Middle frontal gyrus (tissue), 1 donor: ENCODE results near the gene PTPN20.
"Not testable (repeated sequence)": the region's sequence is repeated elsewhere in the genome, so short reads cannot be mapped to it uniquely, and the experiment has no call there.

ENCODE experiments used
- DNase-seq: peaks from one replicate; pipeline ENCODE4 v3.0.0-alpha.2; 2015; ENCODE audit warnings: low spot score; ENCODE audit errors: extremely low spot score

Gene PTPN20

DNA sequence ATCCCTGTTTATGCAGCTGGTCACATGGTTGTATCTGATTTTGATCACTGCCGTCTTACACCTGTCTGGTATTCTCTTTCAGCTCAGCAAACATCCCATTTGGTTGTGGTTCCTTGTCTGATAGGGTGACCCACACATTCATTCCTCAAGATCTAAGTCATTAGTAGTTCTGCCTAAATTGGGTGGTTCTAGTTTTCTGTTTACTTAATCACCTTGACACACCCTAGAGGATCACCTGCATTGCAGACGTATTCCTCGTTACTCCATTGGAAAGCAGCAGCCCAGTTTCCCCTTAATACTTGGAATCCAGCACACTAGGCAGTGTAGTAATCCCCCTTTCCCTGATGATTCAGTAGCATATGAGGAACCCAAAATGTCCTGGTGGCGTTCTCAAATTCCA lies 41.3 kb downstream of the PTPN20 start:
- not testable (repeated sequence) for DNase-seq

DNA sequence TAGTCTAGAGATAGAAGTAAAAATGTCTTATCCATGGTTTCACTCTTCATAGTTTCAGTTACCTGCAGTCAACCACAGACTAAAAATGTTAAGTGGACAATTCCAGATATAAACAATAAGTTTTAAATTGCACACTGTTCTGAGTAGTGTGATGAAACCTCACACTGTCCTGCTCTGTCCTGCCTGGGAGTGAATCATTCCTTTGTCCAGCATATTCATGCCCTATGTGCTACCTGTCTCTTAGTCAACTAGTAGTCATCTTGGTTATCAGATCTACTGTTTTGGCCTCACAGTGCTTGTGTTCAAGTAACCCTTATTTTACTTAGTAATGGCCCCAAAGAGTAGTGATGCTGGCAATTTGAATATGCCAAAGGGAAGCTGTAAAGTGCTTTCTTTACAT lies 49.5 kb downstream of the PTPN20 start:
- DNase-seq, result not testable (repeated sequence)

DNA sequence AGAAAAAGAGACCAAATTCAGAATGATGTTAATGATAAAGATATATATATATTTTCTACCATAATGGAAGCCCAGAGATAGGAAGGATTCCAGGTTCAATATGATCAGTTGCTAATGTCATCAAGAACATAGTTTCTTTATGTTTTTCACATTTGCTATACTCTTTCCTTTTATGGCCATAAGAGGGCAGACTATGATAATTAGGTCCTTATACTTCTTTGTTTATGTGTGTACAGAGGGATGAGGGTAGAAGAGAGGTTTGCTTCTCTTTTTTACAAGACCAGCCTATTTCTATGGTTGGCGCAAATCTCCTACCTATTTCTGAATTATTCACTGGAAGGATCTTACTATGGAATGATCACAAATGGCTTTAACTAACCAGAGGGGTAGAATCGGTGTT lies 52.1 kb downstream of the PTPN20 start:
- DNase-seq, result not testable (repeated sequence)

DNA sequence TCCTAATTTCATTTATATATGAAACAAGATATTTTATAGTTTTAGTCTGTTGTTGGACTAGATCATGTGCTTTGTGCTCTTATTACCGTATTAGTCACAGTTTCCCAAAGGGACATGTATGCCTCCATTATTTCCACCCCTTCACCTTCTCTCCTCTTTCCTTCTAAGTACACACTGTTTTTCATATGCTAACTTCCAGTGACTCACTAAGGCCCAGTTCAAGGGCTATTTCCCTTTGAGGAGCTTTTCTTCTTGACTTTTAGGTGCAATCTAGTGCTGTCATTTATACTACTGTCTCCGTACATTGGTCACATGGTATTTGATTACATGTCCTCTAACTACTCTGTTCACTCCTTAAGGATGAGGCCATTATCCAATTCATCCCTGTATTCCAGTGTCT lies 55.8 kb downstream of the PTPN20 start:
- not testable (repeated sequence) for DNase-seq

DNA sequence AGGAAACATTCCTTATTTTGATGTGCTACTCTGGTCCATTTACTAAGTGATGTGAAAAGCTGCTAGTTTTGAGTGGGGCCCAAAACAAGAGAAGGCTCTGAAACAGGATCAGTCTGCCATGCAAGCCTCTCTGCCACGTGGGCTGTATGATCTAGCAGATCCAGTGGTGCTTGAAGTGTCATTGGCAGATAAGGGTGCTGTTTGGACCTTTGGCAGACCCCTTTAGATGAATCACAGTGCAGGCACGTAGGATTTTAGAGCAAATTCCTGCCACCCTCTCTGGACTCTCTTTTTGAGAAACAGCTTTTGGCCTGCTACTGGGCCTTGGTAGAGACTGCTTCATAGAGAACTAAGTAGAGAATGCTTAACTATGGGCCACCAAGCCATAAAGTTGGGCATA lies 69.0 kb downstream of the PTPN20 start:
- not testable (repeated sequence) for DNase-seq

DNA sequence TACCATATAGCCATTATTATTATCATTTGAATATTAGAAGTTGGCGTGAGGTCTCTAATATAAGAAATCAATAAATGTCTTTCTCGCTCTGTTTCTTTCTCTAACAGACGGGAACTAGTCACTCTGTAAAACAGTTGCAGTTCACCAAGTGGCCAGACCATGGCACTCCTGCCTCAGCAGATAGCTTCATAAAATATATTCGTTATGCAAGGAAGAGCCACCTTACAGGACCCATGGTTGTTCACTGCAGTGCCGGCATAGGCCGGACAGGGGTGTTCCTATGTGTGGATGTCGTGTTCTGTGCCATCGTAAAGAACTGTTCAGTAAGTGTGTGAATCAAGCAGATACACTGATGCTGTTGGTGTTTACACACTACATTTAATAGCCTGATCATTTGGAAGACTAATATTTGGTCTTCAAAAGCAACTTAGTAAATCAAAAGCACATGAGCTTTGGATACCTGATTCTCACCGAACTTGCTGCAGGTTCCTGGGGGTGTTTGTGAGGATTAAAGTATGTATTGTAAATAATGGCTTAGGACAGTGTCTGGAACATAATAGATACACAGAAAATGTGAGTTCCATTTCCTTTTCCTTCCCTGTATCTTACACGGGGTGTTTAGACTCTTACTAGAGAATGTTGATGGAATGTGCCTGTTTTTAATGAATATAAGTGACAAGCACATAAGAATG lies 76.2 kb downstream of the PTPN20 start:
- DNase-seq, result not testable (repeated sequence)

DNA sequence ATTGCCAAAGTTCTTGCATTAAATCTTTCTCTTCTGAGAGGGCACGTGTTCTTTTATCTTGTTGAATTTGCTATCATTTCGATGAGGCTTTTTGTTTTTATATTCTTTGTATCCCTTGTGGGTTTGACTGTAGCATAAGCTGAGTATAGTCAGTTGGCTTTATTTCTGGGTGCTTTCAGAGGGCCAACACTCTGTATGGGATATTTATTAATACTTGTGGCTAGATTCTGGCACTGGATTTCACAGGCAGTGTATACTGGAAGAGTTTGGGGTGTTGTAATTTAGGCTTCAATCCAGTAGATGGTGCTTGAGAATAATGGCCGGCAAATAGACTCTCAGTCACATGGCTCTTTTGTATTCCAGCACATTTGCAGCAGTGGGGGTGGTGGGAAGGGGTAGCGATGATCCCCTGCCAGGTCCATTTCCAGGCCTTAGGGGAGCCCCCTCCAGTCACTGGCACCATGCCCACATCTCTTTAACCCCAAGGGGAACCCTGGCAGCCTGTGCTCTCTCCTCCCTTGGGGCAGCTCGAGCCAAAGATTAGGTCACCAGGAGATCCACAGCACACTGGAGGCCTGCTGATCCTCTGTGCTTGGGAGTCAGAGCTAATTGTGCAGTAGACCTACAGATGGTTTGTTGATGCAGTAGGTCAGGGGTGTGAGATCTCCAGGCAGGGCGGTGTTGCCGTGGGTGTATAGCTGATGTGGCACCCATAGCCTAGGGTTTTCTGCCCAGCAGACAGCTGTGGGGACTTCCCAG lies 81.8 kb downstream of the PTPN20 start:
- no peak for DNase-seq

DNA sequence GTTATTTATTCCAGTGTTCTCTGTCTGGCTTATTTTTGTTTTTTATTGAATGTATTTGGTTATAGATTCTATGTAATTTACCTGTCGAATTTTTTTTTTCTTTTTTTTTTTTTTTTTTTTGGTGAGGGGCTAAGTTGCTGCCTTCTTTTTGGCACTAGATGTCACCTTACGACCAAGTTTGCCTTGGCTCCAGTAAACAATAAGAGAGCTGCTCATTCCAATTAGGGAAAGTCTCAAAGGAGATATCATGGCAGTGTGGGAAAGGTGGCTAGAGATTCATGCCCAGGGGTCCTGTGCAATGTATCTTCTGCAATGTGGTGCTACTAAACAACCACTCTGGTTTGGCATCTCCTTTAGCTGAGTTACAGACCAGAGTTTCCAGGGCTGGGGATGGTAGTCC lies 84.0 kb downstream of the PTPN20 start:
- DNase-seq, result no peak

DNA sequence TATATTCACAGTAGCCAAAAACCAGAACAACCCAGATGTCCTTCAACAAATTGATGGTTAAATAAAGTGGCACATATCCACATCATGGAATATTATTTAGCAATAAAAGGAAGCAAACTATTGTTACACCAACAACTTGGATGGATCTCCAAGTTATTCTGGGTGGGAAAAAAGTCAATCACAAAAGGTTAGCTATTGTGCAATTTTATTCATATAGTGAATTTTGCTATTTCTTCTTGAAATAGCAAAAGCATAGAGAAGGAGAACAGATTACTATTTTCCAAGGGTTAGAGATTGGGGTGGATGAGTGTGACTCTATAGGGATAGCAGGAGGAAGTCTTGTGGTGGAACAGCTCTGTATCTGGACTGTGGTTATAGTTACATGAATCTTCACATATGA lies 87.0 kb downstream of the PTPN20 start:
- no peak for DNase-seq

DNA sequence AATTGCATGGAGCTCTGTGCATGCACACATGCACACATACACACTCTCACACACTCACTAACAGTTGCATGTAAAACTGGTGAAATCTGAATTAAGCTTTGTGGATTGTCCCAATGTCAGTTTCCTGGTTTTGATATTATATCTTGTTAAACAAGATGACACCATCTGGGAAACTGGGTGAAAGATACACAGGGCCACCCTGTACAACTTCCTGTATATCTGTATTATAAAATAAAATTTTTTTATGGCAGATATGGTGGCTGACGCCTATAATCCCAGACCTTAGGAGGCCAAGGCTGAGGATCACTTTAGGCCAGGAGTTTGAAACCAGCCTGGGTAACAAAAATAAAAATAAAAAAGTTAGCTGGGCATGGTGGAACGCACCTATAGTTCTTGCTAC lies 87.4 kb downstream of the PTPN20 start:
- no peak for DNase-seq

DNA sequence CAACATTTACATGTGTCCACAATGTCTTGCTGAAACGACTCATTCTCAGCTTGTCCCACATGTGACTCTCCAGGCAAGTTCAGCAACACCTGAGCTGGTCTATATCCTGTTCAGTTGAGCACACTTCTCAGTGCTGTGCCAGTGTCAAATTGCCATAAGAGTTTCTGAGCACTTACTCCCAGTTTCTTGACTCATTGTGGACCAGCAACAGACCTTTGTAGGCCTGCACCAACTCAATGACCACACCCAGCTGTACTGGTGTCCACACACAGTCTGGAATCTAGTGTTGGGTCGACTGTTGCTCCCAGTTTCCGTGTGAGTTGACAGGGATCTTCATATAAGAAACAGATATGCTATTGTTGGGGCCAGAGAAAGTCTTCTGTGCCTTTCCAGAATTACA lies 88.0 kb downstream of the PTPN20 start:
- no peak for DNase-seq

DNA sequence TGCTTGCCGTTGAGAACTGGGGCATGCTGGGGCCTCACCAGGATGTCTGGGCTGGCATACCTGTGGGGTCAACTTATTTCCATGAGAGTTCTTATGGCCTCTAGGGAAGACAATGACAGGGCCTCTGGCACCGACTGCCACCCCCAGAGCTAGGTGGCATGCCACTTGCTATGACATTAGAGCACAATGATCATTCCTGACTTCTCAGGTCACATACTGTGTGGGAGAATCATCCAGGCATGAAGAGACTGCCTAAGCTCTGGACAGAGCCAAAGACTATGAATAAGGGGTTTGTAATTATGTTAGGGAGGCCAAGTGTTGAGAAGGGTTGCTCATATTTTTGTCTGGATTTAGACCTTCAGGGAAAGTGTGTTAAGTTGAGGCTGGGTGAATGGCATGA lies 97.5 kb downstream of the PTPN20 start:
- no peak for DNase-seq

DNA sequence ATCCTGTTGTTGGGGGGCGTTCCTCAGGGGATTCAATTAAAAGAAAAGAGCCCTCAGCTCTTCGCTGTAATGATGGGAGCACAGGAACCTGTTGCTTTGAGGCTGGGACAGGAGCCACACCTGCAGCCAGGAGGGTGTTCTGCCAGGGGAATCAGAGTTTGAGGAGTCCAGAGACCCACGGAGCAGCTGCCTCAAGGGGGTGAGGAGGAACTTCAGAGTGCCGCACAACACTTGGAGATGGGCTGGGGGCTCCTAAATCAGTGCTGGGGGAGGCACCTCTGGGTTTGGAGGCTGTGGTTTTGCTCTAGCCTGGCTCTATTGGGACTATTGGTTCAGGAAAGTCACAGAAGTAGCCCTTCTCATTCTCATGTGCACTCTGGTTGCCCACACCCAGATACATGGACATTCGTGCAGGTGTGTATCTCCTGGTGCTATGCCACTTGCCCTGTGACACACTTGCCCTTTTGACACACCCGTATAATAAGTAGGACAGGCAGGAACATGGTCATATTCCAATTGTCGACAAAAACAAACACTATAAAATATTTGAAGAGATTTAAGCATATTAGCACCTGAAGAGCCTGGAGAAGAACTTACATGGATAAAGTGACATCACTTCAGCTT lies 98.1 kb downstream of the PTPN20 start:
- no peak for DNase-seq

DNA sequence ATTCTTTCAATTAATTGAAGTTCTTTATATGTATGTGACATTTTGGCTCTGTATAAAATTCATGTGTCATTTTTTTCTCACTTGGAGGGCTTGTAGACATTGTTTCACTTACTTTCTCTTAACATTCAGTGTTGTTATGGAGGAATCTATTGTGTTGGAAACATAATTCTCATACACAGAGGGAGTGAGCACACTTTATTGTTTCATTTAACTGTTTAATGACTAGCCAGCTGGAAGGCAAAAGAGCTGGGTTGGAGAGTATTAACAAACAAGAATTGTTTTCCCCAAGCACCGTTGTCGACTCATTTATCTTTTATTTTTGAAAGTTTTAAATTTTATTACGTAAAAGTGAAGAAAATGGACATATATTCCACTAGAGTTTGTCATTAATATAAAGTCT lies 98.8 kb downstream of the PTPN20 start:
- DNase-seq, result no peak

DNA sequence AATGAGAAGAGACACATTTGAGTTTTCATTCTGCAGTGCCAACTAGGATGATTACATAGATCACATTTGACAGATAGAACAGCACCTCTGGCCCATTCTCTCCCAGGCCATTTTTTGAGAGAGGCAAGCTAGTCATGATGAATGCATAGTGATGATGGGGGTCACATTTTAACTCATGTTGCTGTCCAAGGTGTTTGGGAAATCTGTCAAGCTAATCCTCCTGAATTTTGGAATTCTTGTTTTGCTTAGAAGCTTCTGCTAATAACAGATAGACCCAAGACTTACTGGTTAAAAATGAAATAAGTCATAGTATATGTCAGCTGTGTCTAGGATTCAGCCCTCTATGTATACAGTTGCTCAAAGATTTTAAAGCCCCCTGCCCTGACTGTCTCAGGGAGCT lies 101.0 kb downstream of the PTPN20 start:
- DNase-seq, result no peak

DNA sequence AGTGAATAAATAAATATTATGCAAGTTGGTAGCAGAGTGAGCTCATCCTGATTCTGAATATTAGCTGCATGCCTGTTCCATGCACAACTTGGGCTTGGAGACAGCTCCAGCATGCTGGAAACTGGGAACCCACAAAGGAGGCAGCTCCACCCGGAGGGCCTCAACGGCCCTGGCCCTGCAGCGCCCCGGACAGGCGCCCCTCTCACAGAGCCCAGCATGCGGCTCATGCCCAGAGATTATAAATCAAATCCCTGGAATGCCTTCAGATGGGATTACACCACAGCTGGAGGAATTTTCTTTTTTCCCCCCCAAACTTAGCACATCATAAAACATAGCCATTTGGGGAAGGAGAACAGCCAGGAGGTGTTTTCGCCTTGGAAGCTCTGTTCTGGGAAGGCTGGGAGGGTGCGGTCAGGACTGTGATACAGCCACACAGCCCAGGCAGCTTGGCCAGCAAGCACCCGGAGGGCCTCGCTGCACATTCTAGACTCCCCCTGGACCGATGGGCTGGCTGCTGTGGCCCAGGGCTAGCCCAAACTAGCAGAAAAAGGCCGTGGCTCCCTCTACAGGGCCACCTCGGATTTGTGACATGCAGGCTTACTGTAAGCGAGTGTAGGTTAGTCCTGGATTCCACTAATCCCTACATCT lies 102.4 kb downstream of the PTPN20 start:
- DNase-seq, result no peak

DNA sequence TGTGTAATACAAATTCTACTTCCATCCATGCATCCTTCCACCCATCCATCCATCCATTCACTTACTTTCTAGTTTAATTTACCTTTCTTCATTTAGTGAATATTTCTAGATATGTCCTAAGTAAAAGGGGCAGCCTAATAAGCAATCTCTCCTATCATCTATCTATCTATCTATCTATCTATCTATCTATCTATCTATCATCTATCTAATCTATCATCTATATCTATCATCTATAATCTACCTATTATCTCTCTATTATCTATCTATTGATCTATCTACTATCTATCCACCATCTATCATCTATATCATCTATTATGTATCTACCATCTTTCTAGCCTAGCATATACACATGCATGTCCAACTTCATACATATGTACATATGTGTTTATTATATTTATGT lies 104.2 kb downstream of the PTPN20 start:
- no peak for DNase-seq

DNA sequence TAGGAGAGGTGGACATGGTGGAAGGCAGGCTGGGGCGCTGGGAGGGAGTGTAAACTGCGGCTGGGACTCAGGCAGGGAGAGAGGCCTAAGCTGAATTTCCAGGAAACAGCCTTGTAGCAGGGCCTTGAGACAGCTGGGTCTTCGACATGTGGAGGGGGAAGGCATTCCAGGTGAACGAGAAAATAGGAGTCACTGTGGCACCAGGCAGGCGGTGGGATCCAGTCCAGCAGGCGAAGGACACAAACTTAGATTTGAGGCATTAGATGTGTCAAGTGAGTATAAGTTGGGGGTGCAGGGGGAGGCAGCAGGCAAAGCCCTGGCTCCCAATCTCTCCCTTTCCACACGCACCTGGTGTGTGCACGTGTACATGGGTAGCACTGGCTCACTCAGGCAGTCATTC lies 105.3 kb downstream of the PTPN20 start:
- no peak for DNase-seq

DNA sequence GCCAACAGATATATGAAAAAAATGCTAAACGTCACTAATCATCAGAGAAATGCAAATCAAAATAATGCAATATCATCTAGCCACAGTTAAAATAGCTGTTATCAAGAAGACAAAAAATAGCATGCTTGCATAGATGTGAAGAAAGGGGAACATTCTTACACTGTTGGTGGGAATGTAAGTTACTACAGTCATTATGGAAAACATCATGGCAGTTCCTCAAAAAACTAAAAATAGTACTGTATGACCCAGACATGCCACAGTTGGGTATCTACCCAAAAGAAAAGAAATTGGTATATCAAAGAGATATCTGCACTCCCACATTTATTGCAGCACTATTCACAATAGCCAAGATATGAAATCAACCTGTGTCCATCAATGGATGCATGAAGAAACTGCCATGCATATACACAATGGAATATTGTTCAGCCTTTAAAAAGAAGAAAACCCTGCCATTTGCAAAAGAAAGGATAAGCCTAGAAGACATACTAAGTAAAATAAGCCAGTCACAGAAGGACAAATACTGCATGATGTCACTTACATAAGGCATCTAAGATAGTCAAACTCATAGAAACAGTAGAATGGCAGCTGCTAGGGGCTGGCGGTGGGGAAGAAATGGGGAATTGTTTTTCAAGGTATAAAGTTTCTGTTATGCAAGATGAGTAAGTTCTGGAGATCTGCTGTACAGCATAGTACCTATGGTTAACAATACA lies 107.0 kb downstream of the PTPN20 start:
- no peak for DNase-seq

DNA sequence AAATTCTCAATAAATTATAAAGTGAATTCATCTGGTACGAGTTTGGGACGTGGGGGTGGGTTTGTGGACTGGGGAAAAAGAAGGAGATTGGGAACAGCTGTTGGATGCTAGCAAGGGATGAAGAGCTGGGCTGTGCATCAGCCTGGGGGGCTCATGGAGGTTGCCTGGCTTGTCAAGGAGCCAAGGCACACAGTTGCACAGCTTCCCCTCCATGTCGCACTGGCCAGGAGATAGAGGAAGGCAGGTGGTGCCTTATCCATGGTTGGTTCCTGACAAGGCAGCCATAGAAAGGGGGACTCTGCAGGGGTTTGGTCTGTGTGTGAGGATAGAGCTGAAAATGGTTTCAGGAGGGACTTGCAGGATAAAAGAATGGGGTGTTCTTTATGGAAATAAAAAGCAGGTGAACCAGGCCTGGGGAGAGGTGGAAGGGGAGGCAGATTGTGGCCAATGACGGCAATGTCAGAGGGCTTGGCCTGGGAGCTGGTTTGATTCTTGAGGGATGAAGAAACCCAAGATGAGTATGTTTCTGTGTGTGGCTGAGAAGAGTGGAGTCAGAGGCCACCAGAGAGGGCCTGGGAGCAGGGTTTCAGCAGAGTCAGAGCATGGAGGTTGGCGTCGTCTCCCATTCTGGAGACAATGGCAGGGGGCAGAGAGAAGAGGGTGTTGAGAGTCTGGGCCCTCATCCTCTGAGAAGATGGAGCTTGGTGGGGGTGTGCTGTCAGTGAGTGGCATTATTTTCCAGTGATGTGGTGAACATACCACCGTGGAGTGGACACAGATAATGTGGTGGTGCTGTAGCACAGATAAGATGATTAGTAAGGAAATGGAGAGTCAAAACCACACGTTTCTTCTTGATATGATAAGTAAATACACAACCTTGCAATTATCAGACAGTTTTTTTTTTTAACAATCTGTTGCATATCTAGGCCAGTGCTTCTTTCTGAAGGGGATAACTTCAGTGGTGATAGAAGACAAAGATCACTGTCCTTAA lies 108.2 kb downstream of the PTPN20 start:
- DNase-seq, result no peak
